ENCODE results near the gene FKBP8. TPM values are rescaled to one million over a fixed set of nuclear protein-coding genes. Genes with fewer than 3 reads are reported as not detected.

FKBP8 gene
- total and polyA plus RNA-seq, 4 donors: 115 to 364 (median 275) TPM

DNA sequence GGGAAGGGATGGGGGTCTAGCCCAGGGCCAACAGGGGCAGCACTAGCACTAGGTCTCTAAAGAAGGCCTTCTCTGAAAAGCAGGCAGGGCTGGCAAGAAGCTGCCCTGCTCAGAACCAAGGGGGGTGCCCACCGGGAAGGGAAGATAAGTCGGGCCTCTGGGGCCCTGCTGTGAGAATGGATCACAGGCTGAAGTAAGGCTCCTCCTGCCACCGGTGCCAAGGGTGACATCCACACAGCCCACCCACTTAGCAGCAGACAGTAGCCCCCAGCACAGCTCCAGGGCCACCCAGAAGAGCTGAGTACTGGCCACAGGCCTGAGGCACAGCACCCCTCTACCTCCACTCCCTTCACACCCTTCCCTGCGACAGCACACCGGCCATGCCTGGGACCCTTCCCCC, 27.4 kb downstream of the FKBP8 start:
- H3K4me3 ChIP-seq (ENCODE audit: low read depth, low read length): no peak overlapping the region
- H3K27me3 ChIP-seq (ENCODE audit: control insufficient read depth, insufficient read depth, low read length): no peaks in the 10 kb centered on the region
- no peaks in the 10 kb centered on the region for H3K9me3 ChIP-seq (ENCODE audit: control insufficient read depth, insufficient read depth, low read length)
- peaks cover 37% of the 10 kb centered on the region for H3K4me1 ChIP-seq (ENCODE audit: control insufficient read depth, insufficient read depth, low read length)
- no peaks in the 10 kb centered on the region for H3K36me3 ChIP-seq (ENCODE audit: control insufficient read depth, insufficient read depth, low read length)
- WGBS (ENCODE audit: insufficient coverage): 65% methylated on average over 5 of the region's 5 CpGs
- no peak for DNase-seq (ENCODE audit: low read depth in 4 of 6, low spot score in 6 of 6)
- no peak overlapping the region for H3K27ac ChIP-seq (ENCODE audit: low read depth, low read length)

DNA sequence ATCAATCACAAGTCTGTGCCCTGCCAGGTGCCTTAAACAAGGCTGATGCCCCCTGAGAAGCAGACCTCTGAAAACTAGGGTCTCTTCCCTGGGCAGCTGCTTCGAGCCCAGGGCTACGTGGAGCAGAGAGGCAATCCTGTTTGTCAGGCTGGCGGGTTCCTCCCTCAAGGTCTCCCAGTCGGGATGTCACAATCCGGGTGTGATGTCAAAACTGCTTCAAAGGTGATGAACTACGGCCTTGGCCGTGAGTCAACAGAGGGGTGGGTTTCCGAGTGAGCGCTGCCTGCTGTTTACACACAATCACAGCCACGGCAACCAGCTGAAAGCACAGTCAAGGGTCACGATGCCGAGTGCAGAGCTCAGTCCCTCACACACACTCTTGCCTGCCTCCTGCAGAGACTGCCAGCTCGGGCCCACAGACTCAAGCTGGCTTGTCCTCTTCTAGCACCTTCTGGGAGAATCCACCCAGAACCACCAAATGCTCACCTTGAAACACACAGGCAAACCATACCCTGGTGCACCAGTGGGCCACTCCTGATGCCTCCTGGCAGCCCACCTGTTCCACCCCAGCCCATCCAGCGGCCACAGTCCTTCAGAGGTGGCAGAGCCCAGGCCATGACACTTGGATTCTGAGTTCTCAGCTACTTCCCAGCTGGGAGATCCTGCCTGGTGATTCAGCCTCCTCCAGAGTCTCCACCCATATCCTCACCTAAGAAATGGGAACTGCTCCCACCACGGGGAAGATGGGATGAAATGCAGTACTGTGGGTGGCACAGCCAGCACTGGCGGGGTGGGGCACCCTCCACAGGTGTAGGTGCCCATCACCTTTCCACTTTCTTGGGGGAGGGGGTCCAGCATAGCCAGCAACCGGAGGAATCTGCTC, 28.3 kb downstream of the FKBP8 start:
- WGBS (ENCODE audit: insufficient coverage): 38% methylated on average over 15 of the region's 17 CpGs
- no peaks in the 10 kb centered on the region for H3K9me3 ChIP-seq (ENCODE audit: control insufficient read depth, insufficient read depth, low read length)
- H3K36me3 ChIP-seq (ENCODE audit: control insufficient read depth, insufficient read depth, low read length): no peaks in the 10 kb centered on the region
- H3K4me3 ChIP-seq (ENCODE audit: low read depth, low read length): no peak overlapping the region
- no peak overlapping the region for H3K27ac ChIP-seq (ENCODE audit: low read depth, low read length)
- H3K27me3 ChIP-seq (ENCODE audit: control insufficient read depth, insufficient read depth, low read length): no peaks in the 10 kb centered on the region
- peaks cover 28% of the 10 kb centered on the region for H3K4me1 ChIP-seq (ENCODE audit: control insufficient read depth, insufficient read depth, low read length)
- DNase-seq (ENCODE audit: low read depth in 4 of 6, low spot score in 6 of 6): peak in 2 of 6 donors; percentile 8 to 32

DNA sequence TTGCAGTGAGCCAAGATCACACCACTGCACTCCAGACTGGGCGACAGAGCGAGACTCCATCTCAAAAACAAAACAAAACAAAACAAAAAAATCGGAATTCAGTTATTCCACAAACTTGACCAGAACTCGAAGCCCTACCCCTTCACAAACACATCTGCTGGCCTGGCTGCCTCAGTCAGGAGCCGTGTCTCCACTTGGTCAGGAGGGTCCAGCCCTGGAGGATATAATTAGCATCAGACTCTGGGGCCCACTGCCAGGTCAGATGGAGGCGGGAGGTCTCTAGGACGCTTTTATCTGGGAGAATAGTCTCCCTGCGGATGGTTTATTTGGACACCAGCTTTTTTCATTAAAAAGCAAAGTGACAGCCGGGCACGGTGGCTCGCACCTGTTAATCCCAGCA, 29.5 kb downstream of the FKBP8 start:
- peak in 1 of 6 donors; percentile 38 for DNase-seq (ENCODE audit: low read depth in 4 of 6, low spot score in 6 of 6)
- no peak overlapping the region for H3K4me3 ChIP-seq (ENCODE audit: low read depth, low read length)
- H3K4me1 ChIP-seq (ENCODE audit: control insufficient read depth, insufficient read depth, low read length): peaks cover 22% of the 10 kb centered on the region

DNA sequence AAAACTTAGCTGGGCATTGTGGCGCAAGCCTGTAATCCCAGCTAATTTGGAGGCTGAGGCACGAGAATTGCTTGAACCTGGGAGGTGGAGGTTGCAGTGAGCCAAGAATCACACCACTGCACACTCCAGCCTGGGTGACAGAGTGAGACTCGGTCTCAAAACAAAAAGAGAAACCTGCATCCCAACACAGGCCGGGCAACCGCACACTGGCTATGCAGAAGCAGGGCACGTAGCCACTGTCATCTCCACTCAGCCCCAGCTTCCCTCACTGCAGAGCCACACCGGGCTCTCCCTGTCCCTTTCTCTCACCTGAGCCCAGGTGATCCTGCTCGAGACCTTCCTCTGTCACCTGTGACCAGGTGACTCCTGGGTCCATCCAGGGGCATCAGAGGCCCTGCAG, 33.2 kb downstream of the FKBP8 start:
- H3K27ac ChIP-seq (ENCODE audit: low read depth, low read length): no peak overlapping the region
- H3K4me1 ChIP-seq (ENCODE audit: control insufficient read depth, insufficient read depth, low read length): peaks cover 46% of the 10 kb centered on the region
- no peak overlapping the region for H3K4me3 ChIP-seq (ENCODE audit: low read depth, low read length)
- H3K36me3 ChIP-seq (ENCODE audit: control insufficient read depth, insufficient read depth, low read length): peaks cover 7% of the 10 kb centered on the region
- H3K27me3 ChIP-seq (ENCODE audit: control insufficient read depth, insufficient read depth, low read length): no peaks in the 10 kb centered on the region
- WGBS (ENCODE audit: insufficient coverage): 92% methylated on average over 6 of the region's 8 CpGs
- H3K9me3 ChIP-seq (ENCODE audit: control insufficient read depth, insufficient read depth, low read length): no peaks in the 10 kb centered on the region
- no peak for DNase-seq (ENCODE audit: low read depth in 4 of 6, low spot score in 6 of 6)

More for the DNA sequence above, 29.5 kb downstream of the FKBP8 start:
- no peaks in the 10 kb centered on the region for H3K9me3 ChIP-seq (ENCODE audit: control insufficient read depth, insufficient read depth, low read length)
- no peak overlapping the region for H3K27ac ChIP-seq (ENCODE audit: low read depth, low read length)
- no peaks in the 10 kb centered on the region for H3K27me3 ChIP-seq (ENCODE audit: control insufficient read depth, insufficient read depth, low read length)
- H3K36me3 ChIP-seq (ENCODE audit: control insufficient read depth, insufficient read depth, low read length): no peaks in the 10 kb centered on the region
- 53% methylated on average over 6 of the region's 11 CpGs for WGBS (ENCODE audit: insufficient coverage)

DNA sequence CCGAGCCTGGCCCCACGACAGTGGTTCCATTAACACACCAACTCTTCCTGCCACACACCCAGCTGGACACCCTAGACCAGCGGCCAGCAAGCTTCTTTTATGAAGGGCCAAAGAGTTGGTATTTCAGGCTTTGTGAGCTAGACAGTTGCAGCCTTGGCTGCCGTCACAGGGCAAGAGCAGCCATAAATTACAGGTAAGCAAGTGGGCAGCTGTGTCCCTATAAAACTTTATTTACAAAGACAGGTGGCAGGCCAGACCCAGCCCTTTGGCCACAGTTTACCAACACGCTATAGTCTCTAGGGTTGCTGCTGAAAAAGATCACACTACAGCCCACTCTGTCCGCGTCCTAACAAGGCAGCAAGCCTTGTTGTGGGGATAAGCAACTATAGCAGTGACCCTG, 34.8 kb downstream of the FKBP8 start:
- H3K4me1 ChIP-seq (ENCODE audit: control insufficient read depth, insufficient read depth, low read length): peaks cover 52% of the 10 kb centered on the region
- no peak for DNase-seq (ENCODE audit: low read depth in 4 of 6, low spot score in 6 of 6)
- WGBS (ENCODE audit: insufficient coverage): 25% methylated on average over 4 of the region's 7 CpGs
- no peak overlapping the region for H3K4me3 ChIP-seq (ENCODE audit: low read depth, low read length)
- no peaks in the 10 kb centered on the region for H3K27me3 ChIP-seq (ENCODE audit: control insufficient read depth, insufficient read depth, low read length)
- H3K36me3 ChIP-seq (ENCODE audit: control insufficient read depth, insufficient read depth, low read length): peaks cover 11% of the 10 kb centered on the region
- no peak overlapping the region for H3K27ac ChIP-seq (ENCODE audit: low read depth, low read length)
- no peaks in the 10 kb centered on the region for H3K9me3 ChIP-seq (ENCODE audit: control insufficient read depth, insufficient read depth, low read length)

DNA sequence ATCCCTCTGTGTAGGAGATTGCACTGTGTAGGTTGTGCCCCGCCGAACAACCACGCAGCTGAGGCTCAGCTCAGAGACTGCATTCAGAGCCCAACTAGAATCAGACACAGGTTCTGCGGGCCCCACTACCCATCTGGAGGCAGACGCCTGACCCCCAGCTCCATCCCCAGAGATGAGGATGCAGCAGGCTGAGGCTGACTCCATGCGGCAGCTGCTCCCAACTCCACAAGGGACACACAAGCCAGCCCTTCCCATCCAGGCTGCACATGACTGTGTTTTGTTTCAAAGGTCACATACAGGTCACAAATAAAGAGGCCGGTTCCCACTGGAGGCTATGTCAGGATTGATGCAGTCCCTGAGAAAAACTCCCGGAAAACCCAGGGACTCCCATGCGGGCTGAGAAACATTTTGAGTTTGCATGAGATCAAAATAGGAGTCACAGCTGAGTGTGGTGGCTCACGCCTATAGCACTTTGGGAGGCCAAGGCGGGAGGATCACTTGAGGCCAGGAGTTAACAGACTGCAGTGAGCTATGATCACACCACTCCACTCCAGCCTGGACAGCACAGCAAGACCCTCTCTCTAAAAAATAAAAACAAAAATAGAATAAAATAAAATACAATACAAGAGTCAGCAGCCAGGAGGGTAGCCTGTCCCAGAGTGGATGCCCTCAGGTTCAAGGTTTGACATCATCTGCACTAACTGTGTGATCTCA, 35.5 kb downstream of the FKBP8 start:
- Histone ChIP-seq H3K27me3 (ENCODE audit: control insufficient read depth, insufficient read depth, low read length) (no peaks in the 10 kb centered on the region), H3K36me3 (ENCODE audit: control insufficient read depth, insufficient read depth, low read length) (peaks cover 14% of the 10 kb centered on the region), H3K9me3 (ENCODE audit: control insufficient read depth, insufficient read depth, low read length) (no peaks in the 10 kb centered on the region), H3K27ac (ENCODE audit: low read depth, low read length) (peak overlapping the region; percentile 25), H3K4me3 (ENCODE audit: low read depth, low read length) (no peak overlapping the region), H3K4me1 (ENCODE audit: control insufficient read depth, insufficient read depth, low read length) (peaks cover 59% of the 10 kb centered on the region)
- 48% methylated on average over 9 of the region's 11 CpGs for whole genome bisulfite sequencing (ENCODE audit: insufficient coverage)
- peak in 1 of 6 donors; percentile 38 for DNase-seq (ENCODE audit: low read depth in 4 of 6, low spot score in 6 of 6)

DNA sequence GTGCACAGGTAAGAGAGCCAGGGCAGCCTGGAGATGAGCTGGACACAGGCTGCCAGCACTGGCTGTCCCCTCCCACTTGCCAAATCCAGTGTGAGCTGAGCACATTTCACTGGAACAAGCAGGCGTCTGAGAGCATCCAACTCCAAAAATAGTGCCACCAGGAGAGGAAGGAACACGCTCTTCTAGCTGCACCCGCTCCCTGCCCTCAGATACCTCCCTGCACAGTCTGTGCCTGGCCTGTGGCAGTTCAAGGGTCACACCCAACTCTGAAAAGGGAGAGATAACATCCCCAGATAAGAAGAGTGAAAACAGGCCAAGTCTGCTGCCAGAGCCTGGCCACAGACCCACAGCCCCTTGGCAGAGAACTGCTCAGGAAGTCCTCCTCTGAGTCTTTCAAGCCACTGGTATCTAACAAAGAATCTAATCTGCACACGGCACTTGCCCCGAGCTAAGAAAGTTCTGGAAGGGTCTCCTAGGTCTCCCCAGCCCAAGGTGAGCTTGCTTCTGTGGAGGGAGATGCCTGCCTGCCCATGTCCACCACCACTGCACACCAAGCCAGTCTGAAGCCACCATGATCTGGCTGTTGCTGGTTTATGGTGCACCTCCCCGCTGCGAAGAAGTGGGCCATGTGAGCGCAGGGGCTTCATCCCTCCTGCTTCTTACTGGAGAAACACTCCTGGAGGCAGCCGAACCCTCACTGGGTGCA, 36.2 kb downstream of the FKBP8 start:
- Histone ChIP-seq H3K4me1 (ENCODE audit: control insufficient read depth, insufficient read depth, low read length) (peaks cover 66% of the 10 kb centered on the region), H3K27me3 (ENCODE audit: control insufficient read depth, insufficient read depth, low read length) (no peaks in the 10 kb centered on the region), H3K27ac (ENCODE audit: low read depth, low read length) (peak overlapping the region; percentile 25), H3K36me3 (ENCODE audit: control insufficient read depth, insufficient read depth, low read length) (peaks cover 18% of the 10 kb centered on the region), H3K9me3 (ENCODE audit: control insufficient read depth, insufficient read depth, low read length) (no peaks in the 10 kb centered on the region), H3K4me3 (ENCODE audit: low read depth, low read length) (no peak overlapping the region)
- 60% methylated on average over 4 of the region's 9 CpGs for WGBS (ENCODE audit: insufficient coverage)
- DNase-seq (ENCODE audit: low read depth in 4 of 6, low spot score in 6 of 6): no peak

DNA sequence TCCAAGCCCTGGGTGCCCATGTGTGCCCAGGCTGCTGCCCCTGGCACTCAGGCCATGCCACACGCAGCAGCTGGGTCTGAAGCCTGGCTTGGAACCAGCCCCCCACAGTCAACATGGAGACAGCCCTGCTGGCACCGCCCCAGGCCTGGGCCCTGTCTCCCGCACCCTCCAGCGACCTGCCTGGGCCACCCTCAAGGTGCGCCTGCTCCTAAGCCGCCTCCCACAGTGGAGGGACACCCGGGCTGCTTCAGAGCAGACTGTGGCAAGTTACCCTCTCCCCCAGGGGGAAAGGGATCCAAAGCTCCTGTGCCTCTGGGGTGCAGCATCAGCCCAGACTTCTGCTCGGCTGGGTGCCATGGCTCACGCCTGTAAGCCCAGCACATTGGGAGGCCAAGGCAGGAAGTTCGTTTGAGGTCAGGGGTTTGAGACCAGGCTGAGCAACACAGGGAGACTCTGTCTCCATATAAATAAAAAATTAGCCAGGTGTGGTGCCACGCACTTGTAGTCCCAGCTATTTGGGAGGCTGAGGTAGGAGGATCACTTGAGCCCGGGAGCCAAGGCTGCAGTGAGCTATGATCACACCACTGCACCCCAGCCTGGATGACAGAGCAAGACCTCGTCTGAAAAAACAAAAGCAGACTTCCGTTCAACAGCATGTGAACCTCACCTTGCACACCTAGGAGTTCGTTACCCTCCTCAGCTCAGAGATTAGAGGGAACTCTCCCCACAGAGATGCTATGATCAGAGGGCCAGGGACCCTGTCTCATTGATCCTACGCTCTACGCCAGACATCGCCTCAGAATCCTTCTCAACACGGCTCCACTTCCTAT, 37.1 kb downstream of the FKBP8 start:
- DNase-seq (ENCODE audit: low read depth in 4 of 6, low spot score in 6 of 6): no peak
- Histone ChIP-seq H3K4me3 (ENCODE audit: low read depth, low read length) (no peak overlapping the region), H3K36me3 (ENCODE audit: control insufficient read depth, insufficient read depth, low read length) (peaks cover 25% of the 10 kb centered on the region), H3K27ac (ENCODE audit: low read depth, low read length) (no peak overlapping the region), H3K27me3 (ENCODE audit: control insufficient read depth, insufficient read depth, low read length) (no peaks in the 10 kb centered on the region), H3K4me1 (ENCODE audit: control insufficient read depth, insufficient read depth, low read length) (peaks cover 75% of the 10 kb centered on the region), H3K9me3 (ENCODE audit: control insufficient read depth, insufficient read depth, low read length) (no peaks in the 10 kb centered on the region)
- WGBS (ENCODE audit: insufficient coverage): 85% methylated on average over 16 of the region's 19 CpGs
